SK-N-MC (cell line): ENCODE results near the gene RHOBTB1.
"Not testable (repeated sequence)": the region's sequence is repeated elsewhere in the genome, so short reads cannot be mapped to it uniquely, and the experiment has no call there.

Source experiments
- DNase-seq: peaks from one replicate; pipeline ENCODE4 v3.0.0-alpha.2; 2011; ENCODE audit warnings: low read depth, low spot score
- H3K27ac ChIP-seq: fragments of 200-600 bp; sonication (generic); 2 replicates; pipeline ENCODE4 v1.5.1; 2016; ENCODE audit warnings: mixed run types
- H3K36me3 ChIP-seq: fragments of 200-600 bp; sonication (generic); 2 replicates; pipeline ENCODE4 v1.6.1; 2017; ENCODE audit warnings: antibody characterized with exemption, low read length, mixed read lengths; ENCODE audit not compliant: insufficient read depth
- H3K4me3 ChIP-seq: fragments of 200-600 bp; sonication (generic); 2 replicates; pipeline ENCODE4 v1.5.1; 2016
- H3K9ac ChIP-seq: fragments of 200-600 bp; sonication (generic); 2 replicates; pipeline ENCODE4 v1.8.0; 2017; ENCODE audit warnings: mixed run types, mixed read lengths; ENCODE audit not compliant: insufficient read length
- H3K9me3 ChIP-seq: fragments of 200-600 bp; sonication (generic); 2 replicates; pipeline ENCODE4 v1.6.1; 2017; ENCODE audit warnings: low read depth, mild to moderate bottlenecking, antibody characterized with exemption, low read length, moderate library complexity, mixed read lengths
- EZH2 ChIP-seq: fragments of 200-600 bp; sonication (generic); IDR thresholded peaks from one replicate; pipeline ENCODE4 v1.6.1; 2017; ENCODE audit warnings: antibody characterized with exemption
- FOXP2 ChIP-seq: optimal IDR thresholded peaks from 2 replicates; pipeline ENCODE3; 2011; ENCODE audit warnings: mild to moderate bottlenecking, moderate library complexity; ENCODE audit not compliant: insufficient read depth; ENCODE audit errors: extremely low read length, control extremely low read depth
- POLR2AphosphoS5 ChIP-seq: IDR thresholded peaks from 2 replicates; pipeline ENCODE4 v1.6.1; 2012; ENCODE audit warnings: mild to moderate bottlenecking, low read depth, low read length, borderline replicate concordance

Gene RHOBTB1

GRCh38 chr10:60978287-60979115 is 34.5 kb upstream of the RHOBTB1 start:
- Histone ChIP-seq H3K9me3 (no peaks in the 10 kb centered on the region), H3K36me3 (no peaks in the 10 kb centered on the region), H3K9ac (no peak overlapping the region), H3K4me3 (no peak overlapping the region), H3K27ac (no peak overlapping the region; the same call in 1 of the 2 replicates)
- TF ChIP-seq POLR2AphosphoS5 (no peak), FOXP2 (no peak), EZH2 (no peak)
- DNase-seq: no peak

GRCh38 chr10:60977161-60978122 is 33.5 kb upstream of the RHOBTB1 start:
- DNase-seq: no peak
- H3K9me3 ChIP-seq: no peaks in the 10 kb centered on the region
- H3K36me3 ChIP-seq: no peaks in the 10 kb centered on the region
- TF ChIP-seq POLR2AphosphoS5 (no peak), EZH2 (no peak), FOXP2 (no peak)
- no peak overlapping the region for H3K9ac ChIP-seq
- peak overlapping the region; percentile 36; the same call in 1 of the 2 replicates for H3K27ac ChIP-seq
- no peak overlapping the region for H3K4me3 ChIP-seq

- no peak for TF ChIP-seq EZH2
- no peak for TF ChIP-seq FOXP2
- TF ChIP-seq POLR2AphosphoS5: no peak
- no peaks in the 10 kb centered on the region for H3K9me3 ChIP-seq
- no peak overlapping the region for H3K9ac ChIP-seq
- no peak for DNase-seq
- no peak overlapping the region for H3K27ac ChIP-seq
- no peak overlapping the region for H3K4me3 ChIP-seq
- H3K36me3 ChIP-seq: no peaks in the 10 kb centered on the region
These were observed 32.7 kb upstream of the RHOBTB1 start for GRCh38 chr10:60976687-60977086.

GRCh38 chr10:60975716-60976115 is 31.7 kb upstream of the RHOBTB1 start:
- H3K27ac ChIP-seq: no peak overlapping the region
- no peak for DNase-seq
- TF ChIP-seq EZH2 (no peak), POLR2AphosphoS5 (no peak), FOXP2 (no peak)
- H3K36me3 ChIP-seq: no peaks in the 10 kb centered on the region
- no peak overlapping the region for H3K9ac ChIP-seq
- no peaks in the 10 kb centered on the region for H3K9me3 ChIP-seq
- no peak overlapping the region for H3K4me3 ChIP-seq

- no peak overlapping the region for H3K27ac ChIP-seq
- H3K9ac ChIP-seq: no peak overlapping the region
- no peak overlapping the region for H3K4me3 ChIP-seq
- no peaks in the 10 kb centered on the region for H3K9me3 ChIP-seq
- no peaks in the 10 kb centered on the region for H3K36me3 ChIP-seq
- TF ChIP-seq POLR2AphosphoS5 (no peak), EZH2 (no peak), FOXP2 (no peak)
- no peak for DNase-seq
These were observed 30.6 kb upstream of the RHOBTB1 start for GRCh38 chr10:60974463-60975149.

- H3K27ac ChIP-seq: no peak overlapping the region
- no peaks in the 10 kb centered on the region for H3K9me3 ChIP-seq
- no peak overlapping the region for H3K9ac ChIP-seq
- DNase-seq: no peak
- TF ChIP-seq POLR2AphosphoS5 (no peak), FOXP2 (no peak), EZH2 (no peak)
- H3K36me3 ChIP-seq: no peaks in the 10 kb centered on the region
- H3K4me3 ChIP-seq: no peak overlapping the region
These were observed 29.1 kb upstream of the RHOBTB1 start for GRCh38 chr10:60973086-60973485.

GRCh38 chr10:60972181-60972580 is 28.2 kb upstream of the RHOBTB1 start:
- not testable (repeated sequence) for DNase-seq, H3K27ac ChIP-seq, H3K36me3 ChIP-seq, H3K9me3 ChIP-seq, H3K4me3 ChIP-seq, H3K9ac ChIP-seq

GRCh38 chr10:60970526-60970925 is 26.5 kb upstream of the RHOBTB1 start:
- TF ChIP-seq EZH2: no peak
- TF ChIP-seq FOXP2: no peak
- TF ChIP-seq POLR2AphosphoS5: no peak
- Histone ChIP-seq H3K9ac (no peak overlapping the region), H3K9me3 (no peaks in the 10 kb centered on the region), H3K27ac (no peak overlapping the region; the same call in 1 of the 2 replicates), H3K36me3 (no peaks in the 10 kb centered on the region), H3K4me3 (no peak overlapping the region)
- DNase-seq: no peak
